Body of pancreas (tissue), 4 donors: Measurements from ENCODE around the gene SH3PXD2A. TPM values are rescaled to one million over a fixed set of nuclear protein-coding genes. Genes with fewer than 3 reads are reported as not detected.
A peak's percentile ranks its signal among the peaks of the same experiment; 100 is the strongest.

Experiments
- ATAC-seq: fragments of 150-250 bp; one replicate; pipeline ENCODE4 v1.9.1; 2016
- DNase-seq, 4 donors: peaks; one replicate each; pipeline ENCODE4 v3.0.0-alpha.2; 2019
- H3K27ac ChIP-seq, 4 donors: fragments of 200-600 bp; sonication (generic); 1 replicate in 3 of 4; 2 replicates in 1 of 4; pipeline versions ENCODE4 v1.5.1 to v1.6.1; 2016 to 2019; ENCODE audit warnings: mild to moderate bottlenecking in 1 of 4, mixed read lengths in 1 of 4, moderate library complexity in 1 of 4
- H3K27me3 ChIP-seq, 2 donors: fragments of 200-600 bp; sonication (generic); one replicate each; pipeline ENCODE4 v1.6.0; 2016; ENCODE audit warnings: mild to moderate bottlenecking in 1 of 2
- H3K36me3 ChIP-seq, 2 donors: fragments of 200-600 bp; sonication (generic); replicated peaks in 1 of 2; 2 replicates each; pipeline ENCODE4 v1.5.1; 2016; ENCODE audit warnings: low read depth in 2 of 2; ENCODE audit not compliant: insufficient read depth in 1 of 2
- H3K4me1 ChIP-seq: fragments of 200-600 bp; sonication (generic); one replicate; pipeline ENCODE4 v1.6.0; 2016
- H3K4me3 ChIP-seq, 2 donors: fragments of 200-600 bp; sonication (generic); 1 replicate in 1 of 2; 2 replicates in 1 of 2; pipeline ENCODE4 v1.5.1; 2016 to 2019
- H3K9me3 ChIP-seq, 3 donors: fragments of 200-600 bp; sonication (generic); 1 replicate in 2 of 3; 2 replicates in 1 of 3; pipeline ENCODE4 v1.5.1; 2016
- POLR2A ChIP-seq, 3 donors: fragments of 450-650 bp; IDR thresholded peaks; one replicate each; pipeline ENCODE4 v1.6.1; 2016; ENCODE audit warnings: antibody characterized with exemption in 3 of 3, mild to moderate bottlenecking in 2 of 3
- WGBS, 2 donors: methylation state at CpG; one replicate each; pipeline ENCODE4 v1.1.5; 2017; 5-methylcytosine and 5-hydroxymethylcytosine counted together
- intact Hi-C: fragments of 100-400 bp; cut with DNase I; formaldehyde crosslinking; loops from one replicate; pipeline ENCODE4 v1.15.1; 2023
- total RNA-seq, 2 donors: library from RNA; depleted of rRNA; stranded (reverse); fragments of >200 nt; gene quantifications; one replicate each; pipeline ENCODE4 v1.1.0, GENCODE V29; 2016
- TF ChIP-seq, protein P1 (sequence below), 7 experiments: fragments of 450-650 bp in 4 of 7; fragments of 200-600 bp in 3 of 7; sonication (generic) in 3 of 7; IDR thresholded peaks; one replicate each; pipeline ENCODE4 v1.5.1; 2016 to 2019; ENCODE audit warnings: antibody characterized with exemption in 7 of 7

The SH3PXD2A gene
- total RNA-seq, 2 donors from 2014 or later = 7.3 to 9.9 TPM

DNA sequence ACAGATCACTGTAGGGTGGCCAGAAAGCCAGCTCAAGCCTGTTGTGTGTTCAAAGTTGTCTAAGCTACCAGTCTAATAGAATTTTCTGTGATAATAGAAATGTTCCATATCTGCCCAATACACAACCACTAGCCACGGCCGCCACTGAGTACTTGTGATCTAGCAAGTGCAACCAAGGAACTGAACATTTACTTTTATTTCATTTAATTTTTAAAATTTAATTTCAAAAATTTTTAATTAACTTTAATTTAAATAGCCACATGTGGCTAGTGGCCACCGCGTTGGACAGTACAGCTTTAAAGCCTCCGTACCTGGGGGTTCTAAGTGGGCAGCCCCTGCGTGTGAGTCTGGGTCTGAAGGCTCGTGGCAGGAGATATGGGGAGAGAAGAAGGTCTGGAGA is 60.4 kb downstream of the SH3PXD2A start:
- Histone ChIP-seq H3K4me3 (no peak overlapping the region), H3K9me3 (no peaks in the 10 kb centered on the region), H3K36me3 (no peaks in the 10 kb centered on the region), H3K27me3 (no peaks in the 10 kb centered on the region), H3K4me1 (peaks cover 31% of the 10 kb centered on the region), H3K27ac (peak overlapping the region; percentile 52 to 84 (median 62))
- WGBS, 2 donors = 96% methylated on average over 7 of the region's 7 CpGs
- DNase-seq (no peak), ATAC-seq (no peak)
- no peak for TF ChIP-seq POLR2A (IDR thresholded peaks at IDR 0.05)
- TF ChIP-seq, protein P1, sequence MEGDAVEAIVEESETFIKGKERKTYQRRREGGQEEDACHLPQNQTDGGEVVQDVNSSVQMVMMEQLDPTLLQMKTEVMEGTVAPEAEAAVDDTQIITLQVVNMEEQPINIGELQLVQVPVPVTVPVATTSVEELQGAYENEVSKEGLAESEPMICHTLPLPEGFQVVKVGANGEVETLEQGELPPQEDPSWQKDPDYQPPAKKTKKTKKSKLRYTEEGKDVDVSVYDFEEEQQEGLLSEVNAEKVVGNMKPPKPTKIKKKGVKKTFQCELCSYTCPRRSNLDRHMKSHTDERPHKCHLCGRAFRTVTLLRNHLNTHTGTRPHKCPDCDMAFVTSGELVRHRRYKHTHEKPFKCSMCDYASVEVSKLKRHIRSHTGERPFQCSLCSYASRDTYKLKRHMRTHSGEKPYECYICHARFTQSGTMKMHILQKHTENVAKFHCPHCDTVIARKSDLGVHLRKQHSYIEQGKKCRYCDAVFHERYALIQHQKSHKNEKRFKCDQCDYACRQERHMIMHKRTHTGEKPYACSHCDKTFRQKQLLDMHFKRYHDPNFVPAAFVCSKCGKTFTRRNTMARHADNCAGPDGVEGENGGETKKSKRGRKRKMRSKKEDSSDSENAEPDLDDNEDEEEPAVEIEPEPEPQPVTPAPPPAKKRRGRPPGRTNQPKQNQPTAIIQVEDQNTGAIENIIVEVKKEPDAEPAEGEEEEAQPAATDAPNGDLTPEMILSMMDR (IDR thresholded peaks at IDR 0.05) = no peak
- intact Hi-C loops = no loop called here

DNA sequence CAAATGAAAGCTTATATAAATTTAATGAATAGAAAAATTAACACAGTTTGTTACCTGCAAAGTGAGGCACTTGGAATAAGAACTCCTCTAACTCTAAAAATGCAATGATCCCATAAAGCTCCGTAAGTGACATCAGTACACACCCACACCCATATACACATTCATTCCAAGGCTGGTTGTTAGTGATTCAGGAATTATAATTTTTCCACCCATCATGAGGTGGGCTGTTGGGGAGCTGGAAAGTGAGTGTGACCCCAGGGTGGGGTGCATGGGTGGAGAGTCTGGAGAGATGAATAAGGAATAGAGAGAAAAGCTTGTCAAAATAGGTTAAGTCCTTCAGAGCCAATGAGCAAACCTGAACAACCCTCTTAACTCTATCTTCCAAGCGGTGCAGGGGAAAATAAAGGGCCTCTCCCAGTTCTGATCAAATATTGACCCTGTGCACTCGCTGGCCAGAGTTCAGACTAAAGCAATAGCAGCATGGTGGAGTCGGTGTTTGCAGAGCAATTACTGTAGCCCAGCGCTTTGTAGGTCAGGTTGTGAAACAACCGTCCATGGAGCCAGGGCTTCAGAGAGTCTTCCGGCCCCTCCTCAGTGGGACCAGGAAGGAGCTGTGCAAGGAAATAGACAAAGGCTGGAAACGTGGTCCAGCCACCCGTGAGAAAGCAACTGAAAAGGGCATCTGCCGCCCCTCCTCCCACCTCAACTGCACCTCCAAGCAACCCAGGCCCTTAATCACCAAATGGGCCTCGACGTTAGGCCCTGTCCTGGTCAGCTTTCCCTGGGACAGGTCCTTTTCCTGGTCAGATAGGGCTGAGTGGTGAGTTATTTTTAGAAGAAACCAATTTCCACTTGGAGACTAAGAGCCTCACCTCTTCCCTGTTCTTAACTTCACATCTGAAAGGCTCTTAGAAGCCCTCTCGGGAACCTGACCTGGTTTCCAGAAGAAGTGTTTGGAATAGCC is 61.2 kb downstream of the SH3PXD2A start:
- peak overlapping the region; percentile 52 to 84 (median 62) for H3K27ac ChIP-seq
- H3K27me3 ChIP-seq = no peaks in the 10 kb centered on the region
- peaks cover 37% of the 10 kb centered on the region for H3K4me1 ChIP-seq
- intact Hi-C loops = no loop called here
- no peaks in the 10 kb centered on the region for H3K9me3 ChIP-seq
- H3K36me3 ChIP-seq = no peaks in the 10 kb centered on the region
- peak in 2 of 3 donors; percentile 13 to 18 for TF ChIP-seq POLR2A (IDR thresholded peaks at IDR 0.05)
- TF ChIP-seq, protein P1 (IDR thresholded peaks at IDR 0.05) = peak in 1 of 7 experiments; percentile 11
- ATAC-seq (peak; percentile 91), DNase-seq (peak; percentile 74 to 93 (median 88))
- 27 to 37% methylated on average over 11 to 13 of the region's 13 CpGs for WGBS, 2 donors
- no peak overlapping the region for H3K4me3 ChIP-seq

DNA sequence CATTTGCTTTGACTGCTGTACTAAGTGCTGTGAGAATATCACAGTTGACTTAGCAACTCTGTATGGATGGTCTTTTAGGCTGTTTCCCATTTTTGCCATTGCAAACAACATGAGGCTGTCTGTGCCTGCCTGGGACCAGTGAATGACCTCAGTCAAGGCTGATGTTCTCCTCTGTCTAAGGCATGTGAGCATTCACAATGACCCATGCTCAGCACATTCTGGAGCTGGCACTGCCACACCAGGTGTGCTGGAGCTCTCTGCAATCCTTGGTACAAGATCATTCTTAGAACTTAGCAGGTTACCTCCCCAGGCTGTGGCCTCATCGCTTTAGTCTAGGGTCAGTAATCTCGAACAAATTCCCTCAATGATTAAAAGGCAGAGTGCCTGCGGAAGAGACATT is 61.9 kb downstream of the SH3PXD2A start:
- DNase-seq = peak in 2 of 4 donors; percentile 24 to 25
- Histone ChIP-seq H3K9me3 (no peaks in the 10 kb centered on the region), H3K36me3 (no peaks in the 10 kb centered on the region), H3K27ac (peak overlapping the region in 3 of 4 donors; percentile 57 to 84 (median 66)), H3K4me3 (no peak overlapping the region), H3K27me3 (no peaks in the 10 kb centered on the region), H3K4me1 (peaks cover 37% of the 10 kb centered on the region)
- TF ChIP-seq, protein P1 (IDR thresholded peaks at IDR 0.05) = no peak
- TF ChIP-seq POLR2A (IDR thresholded peaks at IDR 0.05) = no peak
- ATAC-seq = peak; percentile 7
- intact Hi-C loops = no loop called here
- 38 to 50% methylated on average over 3 of the region's 3 CpGs for WGBS, 2 donors

DNA sequence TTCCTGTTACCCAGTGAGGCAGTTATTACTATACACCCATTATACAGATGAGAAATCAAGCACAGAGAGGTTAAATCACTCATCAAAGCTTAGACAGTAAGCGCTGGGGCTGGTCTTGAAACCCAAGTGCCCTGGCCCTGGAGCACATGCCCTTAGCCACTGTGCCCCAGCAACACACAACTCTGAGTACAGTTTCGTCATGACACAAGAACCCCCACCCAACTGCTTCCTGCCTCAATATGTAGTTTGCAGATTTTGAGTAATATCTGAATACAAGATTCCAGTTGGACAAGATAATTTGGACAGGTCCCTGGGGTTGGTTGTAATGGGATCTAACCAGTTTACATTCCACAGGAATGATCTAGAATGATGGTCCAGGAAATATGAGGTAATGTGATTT is 62.8 kb downstream of the SH3PXD2A start:
- peaks cover 37% of the 10 kb centered on the region for H3K4me1 ChIP-seq
- ATAC-seq (no peak), DNase-seq (no peak)
- no peak overlapping the region for H3K4me3 ChIP-seq
- intact Hi-C loops = no loop called here
- WGBS, 2 donors = 84 to 95% methylated on average over 2 of the region's 2 CpGs
- H3K27ac ChIP-seq = peak overlapping the region in 3 of 4 donors; percentile 3 to 14 (median 4)
- H3K9me3 ChIP-seq = no peaks in the 10 kb centered on the region
- H3K27me3 ChIP-seq = no peaks in the 10 kb centered on the region
- no peaks in the 10 kb centered on the region for H3K36me3 ChIP-seq
- no peak for TF ChIP-seq POLR2A (IDR thresholded peaks at IDR 0.05)
- TF ChIP-seq, protein P1 (IDR thresholded peaks at IDR 0.05) = no peak
